ENCODE data around the gene MBLAC1. TPM values are rescaled to one million over a fixed set of nuclear protein-coding genes. Genes with fewer than 3 reads are reported as not detected.

MBLAC1 gene
- total and polyA plus RNA-seq, 2 of the 4 experiments (the other 2 are of a cell fraction), result 0.72 to 1.4 TPM

GRCh38 chr7:100095289-100095688, 31.5 kb upstream of the MBLAC1 start:
- no peak for ATAC-seq (ENCODE audit: low read depth)
- intact Hi-C loops (cut with micrococcal nuclease), result no loop called here
- H3K79me1 ChIP-seq (ENCODE audit: low read depth in 1 of 2, low read length in 2 of 2), result peaks cover 49 to 85% of the 10 kb centered on the region in 2 experiments
- H3K4me3 ChIP-seq (ENCODE audit: insufficient read depth, low read depth, low read length), result no peak overlapping the region
- H2AFZ ChIP-seq (replicated peaks; ENCODE audit: low read length, poor library complexity), result no peak overlapping the region
- H2BK15ac ChIP-seq (ENCODE audit: low read depth, low read length), result no peak overlapping the region
- no peak overlapping the region for H2BK120ac ChIP-seq (ENCODE audit: low read depth, low read length)
- peaks cover 8% of the 10 kb centered on the region for H3K4me1 ChIP-seq (ENCODE audit: control insufficient read depth, insufficient read depth, low read length)
- CTCF ChIA-PET, result no interaction called here
- no peak overlapping the region for H2AK5ac ChIP-seq (ENCODE audit: low read depth, low read length)
- WGBS, 2 experiments (ENCODE audit: extremely low coverage in 2 of 2, insufficient read length in 1 of 2), result 80% methylated on average over 1 of the region's 9 CpGs; no CpG with 5 or more reads in 1 of the 2 experiments
- no peaks in the 10 kb centered on the region for H3K27me3 ChIP-seq (ENCODE audit: control insufficient read depth, insufficient read depth, low read length)
- H2BK5ac ChIP-seq (ENCODE audit: low read depth, low read length, poor library complexity, severe bottlenecking), result no peak overlapping the region
- no peak overlapping the region for H3K4me2 ChIP-seq (ENCODE audit: low read depth, low read length)
- no peak overlapping the region for H3K18ac ChIP-seq (ENCODE audit: low read depth, low read length)
- H3K9me3 ChIP-seq (ENCODE audit: control insufficient read depth, insufficient read depth, low read length), result no peaks in the 10 kb centered on the region
- no peak overlapping the region for H4K91ac ChIP-seq (ENCODE audit: insufficient read depth, low read depth, low read length)
- H3K27ac ChIP-seq (ENCODE audit: insufficient read depth, low read length), result no peak overlapping the region
- H3K9ac ChIP-seq (ENCODE audit: low read depth, low read length), result no peak overlapping the region
- peaks cover 15% of the 10 kb centered on the region for H4K20me1 ChIP-seq (ENCODE audit: insufficient read depth, low read length)
- in situ Hi-C loops (cut with MboI; ENCODE audit: low sequenced_read_pairs), result no loop called here
- dilution Hi-C loops (cut with HindIII; ENCODE audit: low sequenced_read_pairs, unreplicated experiment), result no loop called here
- DNase-seq, result no peak
- BruUV-seq (replicated peaks), result no TSS peak
- H2AK9ac ChIP-seq (replicated peaks; ENCODE audit: low read depth, low read length, poor library complexity), result no peak overlapping the region
- no peak overlapping the region for H4K5ac ChIP-seq (ENCODE audit: low read depth, low read length)
- peaks cover 83% of the 10 kb centered on the region for H3K36me3 ChIP-seq (ENCODE audit: control insufficient read depth, insufficient read depth, low read length)
- H3K23ac ChIP-seq (ENCODE audit: low read depth, low read length), result no peak overlapping the region
- H3K9me1 ChIP-seq (ENCODE audit: insufficient read depth, low read length), result peaks cover 8% of the 10 kb centered on the region
- no peak overlapping the region for H3K56ac ChIP-seq (ENCODE audit: extremely low read depth, insufficient read depth, low read length)
- H4K8ac ChIP-seq (ENCODE audit: low read depth in 2 of 2, low read length in 2 of 2), result no peak overlapping the region
- no peak for TF ChIP-seq CEBPB (IDR thresholded peaks at IDR 0.05; ENCODE audit: low read depth, low read length)
- TF ChIP-seq RAD21 (IDR thresholded peaks at IDR 0.05; ENCODE audit: low read length), result no peak
- no peak for TF ChIP-seq ELK1 (IDR thresholded peaks at IDR 0.05; ENCODE audit: borderline replicate concordance, low read depth, low read length)
- TF ChIP-seq NFE2L2 (IDR thresholded peaks at IDR 0.05; ENCODE audit: low read depth, low read length), result no peak
- TF ChIP-seq, protein P1, sequence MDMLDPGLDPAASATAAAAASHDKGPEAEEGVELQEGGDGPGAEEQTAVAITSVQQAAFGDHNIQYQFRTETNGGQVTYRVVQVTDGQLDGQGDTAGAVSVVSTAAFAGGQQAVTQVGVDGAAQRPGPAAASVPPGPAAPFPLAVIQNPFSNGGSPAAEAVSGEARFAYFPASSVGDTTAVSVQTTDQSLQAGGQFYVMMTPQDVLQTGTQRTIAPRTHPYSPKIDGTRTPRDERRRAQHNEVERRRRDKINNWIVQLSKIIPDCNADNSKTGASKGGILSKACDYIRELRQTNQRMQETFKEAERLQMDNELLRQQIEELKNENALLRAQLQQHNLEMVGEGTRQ (IDR thresholded peaks at IDR 0.05; ENCODE audit: low read depth, low read length), result no peak
- no peak for TF ChIP-seq CHD1 (IDR thresholded peaks at IDR 0.05; ENCODE audit: low read depth, low read length)
- TF ChIP-seq MXI1 (IDR thresholded peaks at IDR 0.05; ENCODE audit: borderline replicate concordance, low read depth, low read length), result no peak
- TF ChIP-seq, protein P2, sequence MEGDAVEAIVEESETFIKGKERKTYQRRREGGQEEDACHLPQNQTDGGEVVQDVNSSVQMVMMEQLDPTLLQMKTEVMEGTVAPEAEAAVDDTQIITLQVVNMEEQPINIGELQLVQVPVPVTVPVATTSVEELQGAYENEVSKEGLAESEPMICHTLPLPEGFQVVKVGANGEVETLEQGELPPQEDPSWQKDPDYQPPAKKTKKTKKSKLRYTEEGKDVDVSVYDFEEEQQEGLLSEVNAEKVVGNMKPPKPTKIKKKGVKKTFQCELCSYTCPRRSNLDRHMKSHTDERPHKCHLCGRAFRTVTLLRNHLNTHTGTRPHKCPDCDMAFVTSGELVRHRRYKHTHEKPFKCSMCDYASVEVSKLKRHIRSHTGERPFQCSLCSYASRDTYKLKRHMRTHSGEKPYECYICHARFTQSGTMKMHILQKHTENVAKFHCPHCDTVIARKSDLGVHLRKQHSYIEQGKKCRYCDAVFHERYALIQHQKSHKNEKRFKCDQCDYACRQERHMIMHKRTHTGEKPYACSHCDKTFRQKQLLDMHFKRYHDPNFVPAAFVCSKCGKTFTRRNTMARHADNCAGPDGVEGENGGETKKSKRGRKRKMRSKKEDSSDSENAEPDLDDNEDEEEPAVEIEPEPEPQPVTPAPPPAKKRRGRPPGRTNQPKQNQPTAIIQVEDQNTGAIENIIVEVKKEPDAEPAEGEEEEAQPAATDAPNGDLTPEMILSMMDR (conservative IDR thresholded peaks at IDR 0.05; ENCODE audit: low read depth, low read length), result no peak
- TF ChIP-seq RCOR1 (IDR thresholded peaks at IDR 0.05; ENCODE audit: insufficient replicate concordance, low read length), result no peak
- no peak for TF ChIP-seq FOS (IDR thresholded peaks at IDR 0.05; ENCODE audit: low read depth, low read length)
- no peak for TF ChIP-seq MAFK (IDR thresholded peaks at IDR 0.05; ENCODE audit: low read depth, low read length)
- no peak for TF ChIP-seq MAZ (IDR thresholded peaks at IDR 0.05; ENCODE audit: borderline replicate concordance, low read depth, low read length)
- TF ChIP-seq BHLHE40 (IDR thresholded peaks at IDR 0.05; ENCODE audit: low read depth, low read length), result no peak
- TF ChIP-seq POLR2A (IDR thresholded peaks at IDR 0.05; ENCODE audit: low read depth, low read length), result no peak
- no peak for TF ChIP-seq SMC3 (IDR thresholded peaks at IDR 0.05; ENCODE audit: low read depth, low read length)
- TF ChIP-seq RFX5 (IDR thresholded peaks at IDR 0.05; ENCODE audit: low read depth, low read length), result no peak
- H3K14ac ChIP-seq (replicated peaks; ENCODE audit: low read depth, low read length), result no peak overlapping the region
- no peak overlapping the region for H2BK20ac ChIP-seq (ENCODE audit: low read depth, low read length)
- POLR2A ChIA-PET (ENCODE audit: unreplicated experiment), result no interaction called here
- no peak overlapping the region for H3K4ac ChIP-seq (ENCODE audit: low read depth, low read length)
